DND-41 (cell line): ENCODE measurements around the gene TMPRSS3.

Experiments
- ATAC-seq: fragments of 200-7000 bp; cut with Tn5 transposase; 3 replicates; pipeline ENCODE4 v1.9.1; 2021; ENCODE audit warnings: low read depth; ENCODE audit not compliant: insufficient read depth
- DNase-seq: peaks from one replicate; pipeline ENCODE4 v3.0.0-alpha.2; 2020
- H2AFZ ChIP-seq: 2 replicates; pipeline ENCODE4 v1.6.0; 2012; ENCODE audit warnings: low read depth, low read length
- H3K27ac ChIP-seq: 2 replicates; pipeline ENCODE4 v1.5.1; 2012; ENCODE audit warnings: low read length, inconsistent platforms
- H3K27me3 ChIP-seq: fragments of 200-600 bp; sonication (generic); 2 replicates; pipeline ENCODE4 v1.6.0; 2012; ENCODE audit warnings: low read length, mild to moderate bottlenecking, inconsistent platforms; ENCODE audit not compliant: insufficient read depth, poor library complexity
- H3K36me3 ChIP-seq: 2 replicates; pipeline ENCODE4 v1.5.1; 2012; ENCODE audit warnings: low read length, inconsistent platforms; ENCODE audit not compliant: insufficient read depth
- H3K4me1 ChIP-seq: 2 replicates; pipeline ENCODE4 v1.5.1; 2012; ENCODE audit warnings: mild to moderate bottlenecking, low read length; ENCODE audit not compliant: insufficient read depth
- H3K4me2 ChIP-seq: 2 replicates; pipeline ENCODE4 v1.6.0; 2012; ENCODE audit warnings: mild to moderate bottlenecking, moderate library complexity, low read length, inconsistent platforms; ENCODE audit not compliant: insufficient read depth
- H3K4me3 ChIP-seq, 2 experiments: fragments of 200-600 bp in 1 of 2; shearing (Covaris generic) in 1 of 2; 2 replicates each; pipeline ENCODE4 v1.5.1; 2012 to 2016; ENCODE audit warnings: inconsistent platforms in 2 of 2, low read length in 2 of 2, mild to moderate bottlenecking in 2 of 2, low read depth in 1 of 2, moderate library complexity in 1 of 2
- H3K79me2 ChIP-seq: 2 replicates; pipeline ENCODE4 v1.6.0; 2012; ENCODE audit warnings: low read length, inconsistent platforms; ENCODE audit not compliant: insufficient read depth
- H3K9ac ChIP-seq: 2 replicates; pipeline ENCODE4 v1.6.0; 2012; ENCODE audit warnings: low read depth, mild to moderate bottlenecking, inconsistent platforms, low read length, moderate library complexity
- H3K9me3 ChIP-seq: 2 replicates; pipeline ENCODE4 v1.5.1; 2012; ENCODE audit warnings: low read length, moderate library complexity, mild to moderate bottlenecking, inconsistent platforms; ENCODE audit not compliant: insufficient read depth, severe bottlenecking
- H4K20me1 ChIP-seq: 2 replicates; pipeline ENCODE4 v1.6.0; 2012; ENCODE audit warnings: low read length; ENCODE audit not compliant: insufficient read depth
- CTCF ChIP-seq: IDR thresholded peaks from 2 replicates; pipeline ENCODE4 v1.5.1; 2012; ENCODE audit warnings: borderline replicate concordance, low read length, moderate library complexity, mild to moderate bottlenecking; ENCODE audit not compliant: poor library complexity, severe bottlenecking; ENCODE audit errors: extremely low read depth
- EZH2 ChIP-seq: IDR thresholded peaks from 3 replicates; pipeline ENCODE4 v1.6.1; 2012; ENCODE audit warnings: borderline replicate concordance, low read depth, mild to moderate bottlenecking, moderate library complexity, low read length, inconsistent platforms; ENCODE audit not compliant: severe bottlenecking

The TMPRSS3 gene

GRCh38 chr21:42383331-42383730, 12.5 kb downstream of the TMPRSS3 start:
- no peak for TF ChIP-seq CTCF
- TF ChIP-seq EZH2 = no peak

GRCh38 chr21:42382915-42383314, 12.9 kb downstream of the TMPRSS3 start:
- H3K4me2 ChIP-seq = no peak overlapping the region
- H3K9me3 ChIP-seq = peaks cover 13% of the 10 kb centered on the region
- ATAC-seq (no peak), DNase-seq (no peak)
- H3K4me1 ChIP-seq = peaks cover 11% of the 10 kb centered on the region
- H3K9ac ChIP-seq = no peak overlapping the region
- peak overlapping the region; percentile 16; the same call in 1 of the 2 replicates for H3K27ac ChIP-seq
- no peaks in the 10 kb centered on the region for H3K79me2 ChIP-seq
- H4K20me1 ChIP-seq = no peaks in the 10 kb centered on the region
- no peak for TF ChIP-seq CTCF
- TF ChIP-seq EZH2 = no peak
- no peak overlapping the region for H3K4me3 ChIP-seq
- peaks cover 8% of the 10 kb centered on the region for H3K36me3 ChIP-seq
- no peaks in the 10 kb centered on the region for H3K27me3 ChIP-seq
- no peak overlapping the region for H2AFZ ChIP-seq

More at GRCh38 chr21:42383331-42383730, 12.5 kb downstream of the TMPRSS3 start:
- Histone ChIP-seq H3K36me3 (peaks cover 8% of the 10 kb centered on the region), H3K27me3 (no peaks in the 10 kb centered on the region), H3K9me3 (peaks cover 13% of the 10 kb centered on the region), H3K4me3 (no peak overlapping the region), H3K27ac (peak overlapping the region; percentile 16; the same call in 1 of the 2 replicates), H3K9ac (no peak overlapping the region), H4K20me1 (no peaks in the 10 kb centered on the region), H3K79me2 (no peaks in the 10 kb centered on the region), H3K4me1 (peaks cover 11% of the 10 kb centered on the region), H2AFZ (no peak overlapping the region), H3K4me2 (no peak overlapping the region)
- ATAC-seq = no peak
- DNase-seq = no peak

GRCh38 chr21:42381347-42381984, 14.4 kb downstream of the TMPRSS3 start:
- peaks cover 13% of the 10 kb centered on the region for H3K9me3 ChIP-seq
- no peak overlapping the region for H3K27ac ChIP-seq
- H3K27me3 ChIP-seq = no peaks in the 10 kb centered on the region

More at GRCh38 chr21:42381347-42381984, 14.4 kb downstream of the TMPRSS3 start:
- Histone ChIP-seq H3K4me2 (no peak overlapping the region), H3K4me3 (no peak overlapping the region), H3K9ac (no peak overlapping the region), H2AFZ (no peak overlapping the region), H3K36me3 (peaks cover 8% of the 10 kb centered on the region), H3K79me2 (no peaks in the 10 kb centered on the region), H3K4me1 (peaks cover 11% of the 10 kb centered on the region), H4K20me1 (no peaks in the 10 kb centered on the region)
- DNase-seq (peak; percentile 47), ATAC-seq (peak; percentile 53; the same call in 2 of the 3 replicates)
- TF ChIP-seq CTCF = peak; percentile 78
- TF ChIP-seq EZH2 = no peak
